SK-N-MC (cell line): ENCODE measurements around the gene PERM1.
"Not testable (repeated sequence)": the region's sequence is repeated elsewhere in the genome, so short reads cannot be mapped to it uniquely, and the experiment has no call there.

Source experiments
- DNase-seq: peaks from one replicate; pipeline ENCODE4 v3.0.0-alpha.2; 2011; ENCODE audit warnings: low read depth, low spot score
- H3K27ac ChIP-seq: fragments of 200-600 bp; sonication (generic); 2 replicates; pipeline ENCODE4 v1.5.1; 2016; ENCODE audit warnings: mixed run types
- H3K36me3 ChIP-seq: fragments of 200-600 bp; sonication (generic); 2 replicates; pipeline ENCODE4 v1.6.1; 2017; ENCODE audit warnings: antibody characterized with exemption, low read length, mixed read lengths; ENCODE audit not compliant: insufficient read depth
- H3K4me3 ChIP-seq: fragments of 200-600 bp; sonication (generic); 2 replicates; pipeline ENCODE4 v1.5.1; 2016
- H3K9ac ChIP-seq: fragments of 200-600 bp; sonication (generic); 2 replicates; pipeline ENCODE4 v1.8.0; 2017; ENCODE audit warnings: mixed run types, mixed read lengths; ENCODE audit not compliant: insufficient read length
- H3K9me3 ChIP-seq: fragments of 200-600 bp; sonication (generic); 2 replicates; pipeline ENCODE4 v1.6.1; 2017; ENCODE audit warnings: low read depth, mild to moderate bottlenecking, antibody characterized with exemption, low read length, moderate library complexity, mixed read lengths
- EZH2 ChIP-seq: fragments of 200-600 bp; sonication (generic); IDR thresholded peaks from one replicate; pipeline ENCODE4 v1.6.1; 2017; ENCODE audit warnings: antibody characterized with exemption
- FOXP2 ChIP-seq: optimal IDR thresholded peaks from 2 replicates; pipeline ENCODE3; 2011; ENCODE audit warnings: mild to moderate bottlenecking, moderate library complexity; ENCODE audit not compliant: insufficient read depth; ENCODE audit errors: extremely low read length, control extremely low read depth
- POLR2AphosphoS5 ChIP-seq: IDR thresholded peaks from 2 replicates; pipeline ENCODE4 v1.6.1; 2012; ENCODE audit warnings: mild to moderate bottlenecking, low read depth, low read length, borderline replicate concordance

PERM1 gene

GRCh38 chr1:981491-981954 is 370 bp downstream of the PERM1 start:
- Histone ChIP-seq H3K9ac (no peak overlapping the region), H3K36me3 (no peaks in the 10 kb centered on the region)

GRCh38 chr1:980602-981395 is 1.1 kb downstream of the PERM1 start:
- Histone ChIP-seq H3K9ac (no peak overlapping the region), H3K4me3 (no peak overlapping the region), H3K27ac (no peak overlapping the region), H3K36me3 (no peaks in the 10 kb centered on the region), H3K9me3 (no peaks in the 10 kb centered on the region)
- TF ChIP-seq POLR2AphosphoS5 (no peak), EZH2 (no peak), FOXP2 (no peak)
- DNase-seq, result no peak

More at GRCh38 chr1:981491-981954, 370 bp downstream of the PERM1 start:
- H3K27ac ChIP-seq, result no peak overlapping the region
- H3K9me3 ChIP-seq, result no peaks in the 10 kb centered on the region
- TF ChIP-seq EZH2, result no peak
- TF ChIP-seq FOXP2, result no peak
- H3K4me3 ChIP-seq, result no peak overlapping the region
- DNase-seq, result no peak

GRCh38 chr1:980137-980571 is 1.7 kb downstream of the PERM1 start:
- no peak for DNase-seq
- H3K36me3 ChIP-seq, result no peaks in the 10 kb centered on the region
- no peak overlapping the region for H3K9ac ChIP-seq
- TF ChIP-seq EZH2 (no peak), FOXP2 (no peak), POLR2AphosphoS5 (no peak)
- H3K4me3 ChIP-seq, result no peak overlapping the region
- H3K9me3 ChIP-seq, result no peaks in the 10 kb centered on the region
- H3K27ac ChIP-seq, result no peak overlapping the region

GRCh38 chr1:979744-980072 is 2.2 kb downstream of the PERM1 start:
- H3K36me3 ChIP-seq, result no peaks in the 10 kb centered on the region
- no peak for DNase-seq
- no peaks in the 10 kb centered on the region for H3K9me3 ChIP-seq
- no peak overlapping the region for H3K27ac ChIP-seq
- no peak overlapping the region for H3K4me3 ChIP-seq
- H3K9ac ChIP-seq, result no peak overlapping the region
- TF ChIP-seq POLR2AphosphoS5 (no peak), FOXP2 (no peak), EZH2 (no peak)

- H3K4me3 ChIP-seq, result no peak overlapping the region
- no peak for DNase-seq
- H3K9ac ChIP-seq, result no peak overlapping the region
- H3K9me3 ChIP-seq, result no peaks in the 10 kb centered on the region
- no peak for TF ChIP-seq FOXP2
- no peak for TF ChIP-seq POLR2AphosphoS5
- TF ChIP-seq EZH2, result no peak
- H3K36me3 ChIP-seq, result no peaks in the 10 kb centered on the region
- H3K27ac ChIP-seq, result no peak overlapping the region
Measured at GRCh38 chr1:978835-979743, 2.8 kb downstream of the PERM1 start.

- H3K9me3 ChIP-seq, result no peaks in the 10 kb centered on the region
- no peak overlapping the region for H3K4me3 ChIP-seq
- H3K36me3 ChIP-seq, result no peaks in the 10 kb centered on the region
- DNase-seq, result no peak
- TF ChIP-seq EZH2 (no peak), FOXP2 (no peak), POLR2AphosphoS5 (no peak)
- no peak overlapping the region for H3K9ac ChIP-seq
- no peak overlapping the region for H3K27ac ChIP-seq
Measured at GRCh38 chr1:978069-978834, 3.6 kb downstream of the PERM1 start.

- H3K36me3 ChIP-seq, H3K27ac ChIP-seq, DNase-seq: not testable (repeated sequence)
Measured at GRCh38 chr1:976791-977190, 5.1 kb downstream of the PERM1 start.

GRCh38 chr1:975896-976683 is 5.8 kb downstream of the PERM1 start:
- H3K4me3 ChIP-seq, result peak overlapping the region; percentile 83
- TF ChIP-seq POLR2AphosphoS5 (no peak), FOXP2 (no peak), EZH2 (no peak)
- no peak overlapping the region for H3K27ac ChIP-seq
- no peaks in the 10 kb centered on the region for H3K9me3 ChIP-seq
- DNase-seq, result no peak
- no peaks in the 10 kb centered on the region for H3K36me3 ChIP-seq
- H3K9ac ChIP-seq, result no peak overlapping the region

More at GRCh38 chr1:976791-977190, 5.1 kb downstream of the PERM1 start:
- not testable (repeated sequence) for H3K9me3 ChIP-seq, H3K9ac ChIP-seq, H3K4me3 ChIP-seq
